CD4-positive, alpha-beta T cell treated with Interferon gamma for 1 hour (primary cell): ENCODE results near the gene CGB7.
"Not testable (repeated sequence)": the region's sequence is repeated elsewhere in the genome, so short reads cannot be mapped to it uniquely, and the experiment has no call there.

Experiments used
- DNase-seq: peaks from one replicate; pipeline ENCODE4 v3.0.0-alpha.2; 2020

The CGB7 gene

GRCh38 chr19:49073514-49074378 is 16.2 kb upstream of the CGB7 start:
- no peak for DNase-seq

GRCh38 chr19:49071860-49072547 is 14.5 kb upstream of the CGB7 start:
- DNase-seq = no peak

GRCh38 chr19:49070416-49070815 is 12.9 kb upstream of the CGB7 start:
- DNase-seq = no peak

DNA sequence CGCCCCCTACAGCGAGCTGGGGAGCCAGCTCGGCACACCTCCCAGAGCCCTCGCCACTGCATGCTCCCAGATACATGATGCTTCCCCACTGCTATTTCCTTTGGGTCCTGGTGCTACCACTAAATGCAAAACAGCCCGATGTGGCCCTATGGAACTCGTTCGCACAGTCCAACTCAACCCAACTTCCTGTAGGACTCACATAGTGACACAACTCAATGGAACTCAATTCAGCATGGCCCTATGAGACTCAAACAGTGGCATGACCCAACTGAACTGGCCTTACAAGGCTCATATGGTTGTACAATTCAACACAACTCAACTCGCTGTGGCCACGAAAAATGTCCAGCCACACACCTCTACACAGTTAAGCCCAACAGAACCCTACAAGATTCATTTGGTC is 11.5 kb upstream of the CGB7 start:
- no peak for DNase-seq

DNA sequence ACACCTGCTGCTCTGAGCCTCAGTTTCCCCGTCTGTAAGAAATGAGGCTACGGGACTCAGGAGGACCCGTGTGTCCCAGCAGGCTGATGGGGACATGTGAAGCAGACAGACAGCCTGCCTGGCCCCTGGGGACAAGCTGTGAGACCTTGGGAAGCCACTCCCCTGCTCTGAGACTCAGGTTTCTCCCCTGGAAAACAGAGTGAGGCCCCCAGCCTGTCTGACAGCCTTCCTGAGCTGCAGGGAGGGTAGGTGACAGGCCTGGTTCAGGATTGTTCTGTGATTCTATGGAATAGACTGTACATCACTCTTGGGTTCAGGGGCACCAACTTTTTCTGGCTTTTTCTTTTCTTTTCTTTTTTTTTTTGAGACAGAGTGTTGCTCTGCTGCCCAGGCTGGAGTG is 10.0 kb upstream of the CGB7 start:
- no peak for DNase-seq

DNA sequence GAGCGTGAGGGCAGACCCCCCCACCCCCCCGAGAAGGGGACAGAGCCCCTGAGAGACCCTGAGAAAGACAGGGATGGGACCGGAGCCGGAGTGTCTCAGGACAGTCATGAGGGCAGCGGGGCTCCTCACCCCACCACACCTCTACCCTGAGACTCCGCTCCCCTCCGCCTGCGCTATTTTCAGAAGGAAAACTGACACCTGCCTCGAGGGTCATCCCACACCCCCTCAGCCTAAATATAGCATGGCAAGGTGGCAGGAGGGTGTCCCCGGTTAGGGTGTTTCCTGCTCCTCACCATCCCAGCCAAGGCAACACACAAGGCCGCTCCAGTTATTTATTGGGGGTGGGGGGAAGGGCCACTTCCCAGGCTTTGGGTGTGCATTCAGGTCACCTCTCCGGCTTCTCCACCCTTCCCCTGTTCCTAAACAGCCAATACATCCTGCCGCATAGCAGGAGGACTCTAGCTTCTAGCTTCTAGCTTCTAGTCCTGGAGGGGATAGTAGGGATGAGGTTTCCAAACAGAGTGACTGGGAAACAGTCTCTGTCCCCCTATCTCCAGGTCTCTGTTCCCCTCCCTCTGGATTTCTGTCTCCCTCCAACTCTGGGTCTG is 8.5 kb upstream of the CGB7 start:
- DNase-seq = no peak

- no peak for DNase-seq
These were observed 7.4 kb upstream of the CGB7 start, which contains the start of gene NTF4 for GRCh38 chr19:49064768-49065611. TSS of gene NTF4 (minus strand) at chr19:49064818. CDS start at chr19:49061997, 2,821 bp downstream.

DNA sequence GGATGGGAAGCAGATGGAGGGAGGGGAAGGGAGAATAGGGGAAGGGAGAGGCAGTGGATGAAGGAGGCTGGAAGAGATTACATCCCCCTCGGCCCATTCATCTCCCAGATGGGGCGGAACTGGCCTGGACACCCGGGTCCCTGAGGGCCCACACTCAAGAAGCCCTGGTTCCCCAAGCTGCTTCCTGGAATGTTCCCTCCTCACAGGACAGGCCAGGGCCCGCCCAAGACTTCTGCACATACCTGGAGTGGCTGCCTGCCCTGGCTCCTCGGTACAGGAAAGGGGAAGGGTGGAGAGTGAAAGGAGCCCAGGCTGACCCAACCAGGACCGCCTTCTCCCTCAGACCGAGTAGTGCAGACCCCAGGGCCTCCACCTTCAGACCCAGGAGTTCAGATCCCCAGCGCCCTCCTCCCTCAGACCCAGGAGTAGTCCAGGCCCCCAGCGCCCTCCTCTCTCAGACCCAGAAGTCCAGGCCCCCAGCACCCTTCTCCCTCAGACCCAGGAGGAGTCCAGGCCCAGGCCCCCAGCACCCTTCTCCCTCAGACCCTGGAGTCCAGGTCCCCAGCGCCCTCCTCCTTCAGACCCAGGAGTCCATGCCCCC is 6.6 kb upstream of the CGB7 start:
- no peak for DNase-seq

GRCh38 chr19:49061445-49061844 is 3.9 kb upstream of the CGB7 start:
- DNase-seq = no peak

DNA sequence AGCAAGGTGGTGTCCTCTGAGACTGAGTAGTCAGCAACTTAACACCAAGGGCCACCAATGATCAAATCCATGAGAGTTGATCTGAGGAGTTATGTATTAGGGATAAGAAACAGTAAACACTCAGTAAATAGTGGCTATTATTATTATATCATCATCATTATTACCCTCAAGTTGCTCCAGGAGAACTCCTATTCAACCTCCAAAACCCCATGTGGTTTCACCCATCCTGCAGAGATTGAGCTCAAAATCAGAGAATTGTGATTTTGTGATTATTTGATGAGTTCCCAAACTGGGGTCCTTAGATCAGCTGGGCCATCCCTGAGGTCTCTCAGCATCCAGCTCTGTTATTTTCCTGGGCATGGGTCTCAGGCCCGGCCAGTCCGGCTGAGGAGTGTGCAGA is 3.5 kb upstream of the CGB7 start:
- DNase-seq = no peak

- DNase-seq = no peak
These were observed 1.5 kb upstream of the CGB7 start for GRCh38 chr19:49059053-49059452.

DNA sequence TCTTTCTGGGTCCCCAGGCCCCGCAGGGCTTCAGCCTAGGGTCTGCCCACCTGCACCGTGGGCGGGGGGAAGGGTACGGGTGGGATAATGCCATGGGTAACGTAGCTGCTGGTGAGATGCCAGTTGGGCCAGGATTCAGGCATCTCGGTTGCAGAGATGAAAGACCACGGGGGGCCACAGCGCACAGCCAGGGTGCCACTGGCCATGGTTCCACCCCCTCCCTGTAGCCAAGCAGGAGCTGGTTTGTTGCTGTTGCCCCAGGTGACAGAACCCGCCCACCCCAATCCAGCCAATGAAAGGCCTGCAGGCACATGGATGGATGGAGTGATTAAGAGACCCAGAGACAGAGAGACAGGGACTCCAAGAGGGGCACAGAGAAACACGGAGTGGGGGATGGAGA is 1.0 kb upstream of the CGB7 start:
- DNase-seq = no peak

DNA sequence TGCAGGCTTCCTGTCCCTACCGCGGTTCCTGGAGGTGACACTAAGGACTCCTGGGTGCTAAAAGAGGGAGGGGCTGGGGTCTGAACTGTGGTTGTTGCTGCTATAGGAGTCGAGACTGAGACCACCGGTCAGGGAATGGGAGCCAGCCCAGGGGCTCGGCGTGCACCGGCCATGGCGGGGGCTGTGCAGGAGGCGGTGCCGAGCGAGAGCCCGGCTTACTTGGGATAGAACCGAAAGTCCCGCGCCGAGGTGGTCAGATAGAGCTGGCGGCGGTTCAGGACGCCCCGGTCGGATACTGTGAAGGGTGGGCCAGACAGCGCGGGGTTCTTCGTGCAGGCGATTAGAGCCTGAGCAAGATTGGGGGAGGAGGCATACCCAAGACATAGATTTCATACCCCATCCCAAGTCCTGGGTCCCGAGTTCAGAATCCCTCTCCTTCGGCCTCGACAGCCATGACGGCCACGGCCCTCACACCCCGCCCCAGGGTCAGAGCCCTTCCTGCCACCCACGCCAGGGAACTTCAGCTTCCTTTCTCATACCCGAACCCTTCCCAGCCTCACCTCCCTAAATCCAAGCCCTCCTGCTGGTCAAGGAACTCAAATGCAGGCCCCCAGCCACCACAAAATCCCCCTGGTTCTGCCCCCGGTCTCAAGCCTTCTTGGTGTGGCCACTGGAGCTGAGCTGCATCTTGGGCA is 500 bp downstream of the CGB7 start:
- not testable (repeated sequence) for DNase-seq

DNA sequence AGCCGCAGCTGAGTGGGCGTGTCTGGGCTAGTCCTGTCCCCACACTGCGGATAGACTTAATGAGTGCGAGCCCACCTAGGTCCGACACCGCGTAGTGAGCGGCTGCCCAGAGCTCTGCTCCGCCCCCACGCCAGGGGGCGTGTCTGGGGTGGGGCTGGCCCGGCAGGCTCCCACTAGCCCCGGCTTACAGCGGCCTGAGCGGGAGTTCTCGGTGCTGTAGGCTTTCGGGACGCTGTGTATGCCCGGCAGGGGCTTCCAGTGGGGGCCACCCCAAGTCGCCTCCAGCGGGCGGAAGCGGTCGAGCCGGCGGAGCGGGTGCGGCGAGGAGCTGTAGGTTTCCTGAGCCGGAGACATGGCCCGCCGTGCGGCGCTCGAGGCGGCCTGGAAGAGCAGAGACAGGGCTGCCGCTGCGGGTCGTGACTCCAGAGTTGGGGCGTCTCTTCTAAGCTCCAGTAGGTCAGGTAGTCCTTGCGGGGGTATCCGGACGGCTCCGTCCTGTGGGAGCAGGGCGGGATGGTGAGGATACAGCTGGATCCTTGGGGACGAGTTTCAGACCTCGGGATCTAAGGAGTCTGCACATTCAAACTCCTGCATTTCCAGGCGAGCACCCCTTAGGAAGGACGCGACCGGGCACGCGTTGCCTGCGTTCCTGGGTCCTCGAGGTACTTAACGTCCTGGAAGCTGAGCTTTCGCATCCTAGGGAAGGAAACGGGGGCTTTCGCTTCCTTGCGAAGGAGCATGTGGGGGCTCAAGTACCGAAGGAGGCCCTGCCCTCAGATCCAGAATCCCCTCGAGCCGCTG is 1.2 kb downstream of the CGB7 start:
- DNase-seq = peak; percentile 30

DNA sequence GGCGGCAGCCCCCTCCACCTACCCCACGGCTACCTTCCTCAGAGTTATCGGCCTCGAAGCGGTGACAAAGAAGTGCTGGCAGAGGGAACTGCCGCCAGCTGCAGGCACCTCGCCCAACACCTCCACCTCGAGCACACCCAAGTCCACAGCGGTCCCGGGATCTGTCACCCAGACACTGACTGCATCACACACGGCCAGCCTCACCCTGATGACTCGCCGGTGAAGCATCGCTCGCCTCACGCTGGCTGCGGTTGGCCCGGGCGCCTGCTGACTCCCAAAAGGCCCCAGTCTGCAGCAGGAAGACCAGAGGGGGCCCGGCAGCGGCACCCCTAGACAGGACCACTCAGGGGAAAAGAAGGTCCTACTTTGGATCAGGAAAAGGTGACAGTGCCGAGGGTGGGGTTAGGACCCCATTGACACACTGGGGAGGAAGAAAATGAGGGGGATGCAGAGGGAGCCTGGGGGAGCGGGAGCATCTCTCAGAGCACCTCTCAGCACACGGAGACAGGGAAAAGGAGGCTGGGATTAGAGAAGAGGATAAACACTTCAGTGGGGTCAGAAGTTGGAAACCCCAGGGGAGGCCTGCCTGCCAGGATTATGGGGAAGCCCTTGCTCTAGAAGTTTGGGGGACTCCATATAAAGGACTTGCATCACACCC is 7.0 kb downstream of the CGB7 start:
- not testable (repeated sequence) for DNase-seq

- not testable (repeated sequence) for DNase-seq
These were observed 7.7 kb downstream of the CGB7 start for GRCh38 chr19:49049834-49050233.

- not testable (repeated sequence) for DNase-seq
These were observed 8.5 kb downstream of the CGB7 start, which contains the start of gene CGB8 for GRCh38 chr19:49049011-49049410. TSS of gene CGB8 (minus strand) at chr19:49049111. CDS start at chr19:49048739, 372 bp downstream.

GRCh38 chr19:49043548-49043947 is 14.0 kb downstream of the CGB7 start, which contains the start of gene CGB5:
TSS of gene CGB5 (plus strand) at chr19:49043848. CDS start at chr19:49044210, 362 bp downstream.
- DNase-seq = not testable (repeated sequence)

DNA sequence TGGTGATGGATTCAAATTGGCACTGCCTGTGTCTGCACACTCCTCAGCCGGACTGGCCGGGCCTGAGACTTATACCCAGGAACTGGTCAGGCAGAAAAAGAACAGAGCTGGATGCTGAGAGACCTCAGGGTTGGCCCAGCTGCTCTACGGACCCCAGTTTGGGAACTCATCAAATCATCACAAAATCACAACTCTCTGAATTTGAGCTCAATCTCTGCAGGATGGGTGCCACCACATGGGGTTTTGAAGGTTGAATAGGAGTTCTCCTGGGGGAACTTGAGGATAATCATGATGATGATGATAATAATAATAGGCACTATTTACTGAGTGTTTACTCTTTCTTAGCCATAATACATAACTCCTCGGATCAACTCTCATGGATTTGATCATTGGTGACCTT is 14.9 kb downstream of the CGB7 start:
- DNase-seq = not testable (repeated sequence)

DNA sequence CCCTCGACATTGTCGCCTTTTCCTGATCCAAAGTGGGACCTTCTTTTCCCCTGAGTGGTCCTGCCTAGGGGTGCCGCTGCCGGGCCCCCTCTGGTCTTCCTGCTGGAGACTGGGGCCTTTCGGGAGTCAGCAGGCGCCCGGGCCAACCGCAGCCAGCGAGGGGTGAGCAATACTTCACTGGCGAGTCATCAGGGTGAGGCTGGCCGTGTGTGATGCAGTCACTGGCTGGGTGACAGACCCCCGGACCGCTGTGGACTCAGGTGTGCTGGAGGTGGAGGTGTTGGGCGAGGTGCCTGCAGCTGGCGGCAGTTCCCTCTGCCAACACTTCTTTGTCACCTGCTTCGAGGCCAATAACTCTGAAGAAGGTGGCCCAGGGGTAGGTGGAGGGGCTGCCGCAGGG is 15.4 kb downstream of the CGB7 start:
- DNase-seq = no peak
